ENCODE measurements around the gene MAP10.

Gene MAP10

DNA sequence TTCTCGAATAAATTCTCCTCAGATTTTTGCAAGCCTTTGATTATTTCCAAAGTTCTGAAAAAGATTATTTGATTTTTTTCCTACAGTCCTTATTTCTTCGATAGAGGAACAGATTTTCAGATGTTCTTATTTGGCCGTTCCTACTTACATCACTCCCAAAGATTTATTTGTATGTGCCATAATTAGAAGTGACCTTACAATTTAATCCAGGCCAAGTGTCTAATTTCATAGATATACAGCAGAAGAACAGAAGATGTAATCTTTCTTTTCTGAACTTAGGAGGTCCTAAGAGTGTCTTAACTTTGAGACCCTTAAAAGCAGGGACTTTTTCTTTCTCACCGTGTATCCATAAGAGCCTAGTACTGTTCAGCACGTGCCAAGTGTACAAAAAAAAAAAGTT lies 46.3 kb downstream of the MAP10 start:
- Histone ChIP-seq H4K20me1 (ENCODE audit: insufficient read depth, low read length) (no peaks in the 10 kb centered on the region), H3K27me3 (replicated peaks; ENCODE audit: insufficient read depth, low read length) (no peaks in the 10 kb centered on the region), H3K9me2 (replicated peaks; ENCODE audit: insufficient read depth, low read length) (no peaks in the 10 kb centered on the region), H3K36me3 (replicated peaks; ENCODE audit: insufficient read depth, low read length) (no peaks in the 10 kb centered on the region), H3K4me3 (ENCODE audit: low read length) (no peak overlapping the region), H2AFZ (ENCODE audit: low read length) (no peak overlapping the region), H3K9me3 (replicated peaks; ENCODE audit: insufficient read depth, low read length) (no peaks in the 10 kb centered on the region), H3K27ac (ENCODE audit: low read length) (no peak overlapping the region), H3K4me2 (ENCODE audit: low read depth, low read length) (no peak overlapping the region), H3F3A (ENCODE audit: insufficient read depth, low read length) (no peaks in the 10 kb centered on the region), H3K9ac (ENCODE audit: low read length) (no peak overlapping the region), H3K4me1 (ENCODE audit: low read length) (no peaks in the 10 kb centered on the region), H3K79me2 (ENCODE audit: low read length) (no peaks in the 10 kb centered on the region)
- no peak for TF ChIP-seq CTCF (IDR thresholded peaks at IDR 0.05; ENCODE audit: low read length)
- TF ChIP-seq EZH2phosphoT487 (IDR thresholded peaks at IDR 0.05; ENCODE audit: low read length), result no peak
- TF ChIP-seq EZH2 (optimal IDR thresholded peaks at IDR 0.05; ENCODE audit: low read depth, low read length), result no peak
- no peak for DNase-seq

- H3K4me2 ChIP-seq (ENCODE audit: low read depth, low read length), result no peak overlapping the region
- DNase-seq, result no peak
These were observed 49.0 kb downstream of the MAP10 start for GRCh38 chr1:232853994-232854797.

GRCh38 chr1:232854798-232855159 lies 49.6 kb downstream of the MAP10 start:
- no peak for DNase-seq
- H3K79me2 ChIP-seq (ENCODE audit: low read length), result no peaks in the 10 kb centered on the region
- H3K9me2 ChIP-seq (replicated peaks; ENCODE audit: insufficient read depth, low read length), result no peaks in the 10 kb centered on the region
- H3K36me3 ChIP-seq (replicated peaks; ENCODE audit: insufficient read depth, low read length), result no peaks in the 10 kb centered on the region
- no peak overlapping the region for H2AFZ ChIP-seq (ENCODE audit: low read length)
- H3K9ac ChIP-seq (ENCODE audit: low read length), result no peak overlapping the region
- H3K9me3 ChIP-seq (replicated peaks; ENCODE audit: insufficient read depth, low read length), result no peaks in the 10 kb centered on the region
- no peak overlapping the region for H3K4me2 ChIP-seq (ENCODE audit: low read depth, low read length)
- no peak overlapping the region for H3K27ac ChIP-seq (ENCODE audit: low read length)
- H3K4me1 ChIP-seq (ENCODE audit: low read length), result no peaks in the 10 kb centered on the region
- H3K27me3 ChIP-seq (replicated peaks; ENCODE audit: insufficient read depth, low read length), result no peaks in the 10 kb centered on the region
- no peak overlapping the region for H3K4me3 ChIP-seq (ENCODE audit: low read length)
- TF ChIP-seq EZH2phosphoT487 (IDR thresholded peaks at IDR 0.05; ENCODE audit: low read length) (no peak), CTCF (IDR thresholded peaks at IDR 0.05; ENCODE audit: low read length) (no peak), EZH2 (optimal IDR thresholded peaks at IDR 0.05; ENCODE audit: low read depth, low read length) (no peak)
- no peaks in the 10 kb centered on the region for H3F3A ChIP-seq (ENCODE audit: insufficient read depth, low read length)
- H4K20me1 ChIP-seq (ENCODE audit: insufficient read depth, low read length), result no peaks in the 10 kb centered on the region

More at GRCh38 chr1:232853994-232854797, 49.0 kb downstream of the MAP10 start:
- Histone ChIP-seq H3K4me3 (ENCODE audit: low read length) (no peak overlapping the region), H3K9me2 (replicated peaks; ENCODE audit: insufficient read depth, low read length) (no peaks in the 10 kb centered on the region), H3K36me3 (replicated peaks; ENCODE audit: insufficient read depth, low read length) (no peaks in the 10 kb centered on the region), H2AFZ (ENCODE audit: low read length) (no peak overlapping the region), H3K9ac (ENCODE audit: low read length) (no peak overlapping the region), H3K27me3 (replicated peaks; ENCODE audit: insufficient read depth, low read length) (no peaks in the 10 kb centered on the region), H3F3A (ENCODE audit: insufficient read depth, low read length) (no peaks in the 10 kb centered on the region), H3K9me3 (replicated peaks; ENCODE audit: insufficient read depth, low read length) (no peaks in the 10 kb centered on the region), H4K20me1 (ENCODE audit: insufficient read depth, low read length) (no peaks in the 10 kb centered on the region), H3K4me1 (ENCODE audit: low read length) (no peaks in the 10 kb centered on the region), H3K79me2 (ENCODE audit: low read length) (no peaks in the 10 kb centered on the region), H3K27ac (ENCODE audit: low read length) (no peak overlapping the region)
- no peak for TF ChIP-seq EZH2phosphoT487 (IDR thresholded peaks at IDR 0.05; ENCODE audit: low read length)
- TF ChIP-seq EZH2 (optimal IDR thresholded peaks at IDR 0.05; ENCODE audit: low read depth, low read length), result no peak
- no peak for TF ChIP-seq CTCF (IDR thresholded peaks at IDR 0.05; ENCODE audit: low read length)
